WERI-Rb-1 (cell line): ENCODE data around the gene NLRX1.
"Not testable (repeated sequence)": the region's sequence is repeated elsewhere in the genome, so short reads cannot be mapped to it uniquely, and the experiment has no call there.

Source experiments
- DNase-seq: peaks from one replicate; pipeline ENCODE4 v3.0.0-alpha.2; 2020
- H3K27ac ChIP-seq: fragments of 250-450 bp; sonication (Bioruptor Pico); 2 replicates; pipeline ENCODE4 v1.5.1; 2020; ENCODE audit warnings: mild to moderate bottlenecking, moderate library complexity
- H3K27me3 ChIP-seq: fragments of 250-450 bp; sonication (Bioruptor Pico); 2 replicates; pipeline ENCODE4 v1.5.1; 2021; ENCODE audit warnings: mild to moderate bottlenecking, low read depth, moderate library complexity; ENCODE audit not compliant: insufficient read depth, severe bottlenecking
- H3K36me3 ChIP-seq: fragments of 250-450 bp; sonication (Bioruptor Pico); 2 replicates; pipeline ENCODE4 v1.5.1; 2020; ENCODE audit warnings: mild to moderate bottlenecking, moderate library complexity
- H3K4me3 ChIP-seq: 2 replicates; pipeline ENCODE4 v1.5.1; 2011; ENCODE audit warnings: low read depth, mild to moderate bottlenecking, control low read depth, low read length
- H3K9me3 ChIP-seq: fragments of 250-450 bp; sonication (Bioruptor Pico); 2 replicates; pipeline ENCODE4 v1.5.1; 2021; ENCODE audit warnings: mild to moderate bottlenecking, moderate library complexity; ENCODE audit not compliant: severe bottlenecking
- CTCF ChIP-seq: IDR thresholded peaks from 2 replicates; pipeline ENCODE4 v1.5.1; 2011; ENCODE audit warnings: low read depth, mild to moderate bottlenecking, control low read depth, inconsistent platforms, low read length

The NLRX1 gene

GRCh38 chr11:119190531-119190930 lies 22.0 kb downstream of the NLRX1 start:
- Histone ChIP-seq H3K27me3 (no peaks in the 10 kb centered on the region), H3K4me3 (no peak overlapping the region), H3K9me3 (no peaks in the 10 kb centered on the region), H3K36me3 (no peaks in the 10 kb centered on the region), H3K27ac (no peak overlapping the region)
- no peak for TF ChIP-seq CTCF
- no peak for DNase-seq

GRCh38 chr11:119191265-119191664 lies 22.7 kb downstream of the NLRX1 start:
- not testable (repeated sequence) for H3K27ac ChIP-seq, H3K27me3 ChIP-seq

GRCh38 chr11:119192111-119192510 lies 23.6 kb downstream of the NLRX1 start:
- H3K4me3 ChIP-seq, result no peak overlapping the region
- H3K9me3 ChIP-seq, result no peaks in the 10 kb centered on the region
- H3K27ac ChIP-seq, result no peak overlapping the region
- TF ChIP-seq CTCF, result no peak
- DNase-seq, result no peak
- H3K36me3 ChIP-seq, result no peaks in the 10 kb centered on the region
- no peaks in the 10 kb centered on the region for H3K27me3 ChIP-seq

More at GRCh38 chr11:119191265-119191664, 22.7 kb downstream of the NLRX1 start:
- not testable (repeated sequence) for DNase-seq, H3K36me3 ChIP-seq, H3K9me3 ChIP-seq, H3K4me3 ChIP-seq

- H3K9me3 ChIP-seq, result no peaks in the 10 kb centered on the region
- H3K36me3 ChIP-seq, result no peaks in the 10 kb centered on the region
- H3K27ac ChIP-seq, result no peak overlapping the region
- no peak overlapping the region for H3K4me3 ChIP-seq
- TF ChIP-seq CTCF, result no peak
- no peaks in the 10 kb centered on the region for H3K27me3 ChIP-seq
- DNase-seq, result no peak
These were observed 24.5 kb downstream of the NLRX1 start for GRCh38 chr11:119193001-119193400.

- Histone ChIP-seq H3K27ac (no peak overlapping the region), H3K9me3 (no peaks in the 10 kb centered on the region), H3K27me3 (no peaks in the 10 kb centered on the region), H3K4me3 (no peak overlapping the region), H3K36me3 (no peaks in the 10 kb centered on the region)
- DNase-seq, result no peak
- TF ChIP-seq CTCF, result no peak
These were observed 25.1 kb downstream of the NLRX1 start for GRCh38 chr11:119193626-119194025.

- no peak for DNase-seq
- no peak for TF ChIP-seq CTCF
- no peak overlapping the region for H3K4me3 ChIP-seq
These were observed 26.4 kb downstream of the NLRX1 start for GRCh38 chr11:119194811-119195440.

More at GRCh38 chr11:119194811-119195440, 26.4 kb downstream of the NLRX1 start:
- Histone ChIP-seq H3K27ac (no peak overlapping the region), H3K27me3 (no peaks in the 10 kb centered on the region), H3K9me3 (no peaks in the 10 kb centered on the region), H3K36me3 (no peaks in the 10 kb centered on the region)
